Fibroblast of skin of left quadriceps (primary cell): ENCODE results near the gene SLC11A2.
"Not testable (repeated sequence)": the region's sequence is repeated elsewhere in the genome, so short reads cannot be mapped to it uniquely, and the experiment has no call there.

Experiments
- DNase-seq, 2 experiments: peaks; one replicate each; pipeline ENCODE4 v3.0.0-alpha.2; 2013; ENCODE audit warnings: low read depth in 2 of 2

SLC11A2 gene

DNA sequence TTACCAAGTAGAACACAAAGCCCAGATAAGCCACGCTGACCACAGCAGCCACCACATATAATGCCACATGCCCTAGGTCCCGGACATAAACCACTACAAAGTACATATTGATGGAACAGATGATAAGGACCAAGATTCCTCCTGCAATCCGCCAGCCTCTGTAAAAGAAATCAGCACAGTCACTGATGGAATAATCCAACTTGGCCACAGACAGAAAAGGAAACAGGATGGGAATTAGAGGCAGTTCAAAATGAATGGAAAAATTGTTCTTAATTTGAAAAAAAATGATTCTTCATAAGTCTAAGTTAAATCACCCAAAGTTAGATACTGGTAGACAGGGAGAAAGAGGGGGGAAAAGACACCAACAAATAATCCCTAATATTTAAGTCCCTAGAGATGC is 35.4 kb downstream of the SLC11A2 start:
- no peak for DNase-seq

DNA sequence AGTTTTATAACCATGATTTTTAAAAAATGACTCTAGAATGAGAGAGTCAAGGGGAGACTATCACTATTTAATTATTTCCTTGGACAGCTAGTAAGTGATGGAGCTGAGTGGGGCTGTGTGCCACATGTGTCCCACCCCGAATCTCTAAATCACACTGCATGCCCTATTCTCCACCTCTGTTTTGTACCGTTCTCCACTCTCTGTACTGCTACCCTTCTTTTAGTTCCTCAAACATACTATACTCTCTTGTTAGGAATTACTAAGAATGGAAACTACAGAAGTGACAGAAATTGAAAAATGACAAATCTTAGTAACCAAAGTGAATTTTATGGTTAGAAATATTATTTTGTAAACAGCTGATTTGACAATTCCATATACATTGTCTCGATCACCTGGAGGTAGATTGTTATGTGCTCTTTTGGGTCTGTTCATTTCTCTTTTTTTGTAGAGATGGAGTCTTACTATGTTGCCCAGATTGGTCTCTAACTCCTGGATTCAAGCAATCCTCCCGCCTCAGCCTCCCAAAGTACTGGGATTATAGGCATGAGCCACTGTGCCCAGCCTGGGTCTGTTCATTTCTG is 35.9 kb downstream of the SLC11A2 start:
- DNase-seq: no peak

DNA sequence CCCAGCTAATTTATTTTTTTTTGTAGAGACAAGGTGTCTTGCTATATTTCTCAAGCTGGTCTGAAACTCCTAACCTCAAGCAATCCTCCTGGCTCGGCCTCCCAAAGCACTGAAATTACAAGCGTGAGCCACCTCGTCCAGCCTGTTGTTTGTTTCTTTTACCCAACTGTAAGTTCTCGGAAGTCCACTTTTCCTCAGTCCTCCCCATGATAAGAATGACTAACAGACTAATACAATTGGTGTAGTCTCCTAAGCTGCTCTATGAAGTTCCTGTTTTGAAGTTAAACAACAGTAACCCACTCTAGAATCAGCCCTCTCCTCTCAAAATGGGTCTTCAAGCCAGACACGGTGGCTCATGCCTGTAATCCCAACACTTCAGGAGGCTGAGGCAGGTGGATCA is 37.3 kb downstream of the SLC11A2 start:
- no peak for DNase-seq

DNA sequence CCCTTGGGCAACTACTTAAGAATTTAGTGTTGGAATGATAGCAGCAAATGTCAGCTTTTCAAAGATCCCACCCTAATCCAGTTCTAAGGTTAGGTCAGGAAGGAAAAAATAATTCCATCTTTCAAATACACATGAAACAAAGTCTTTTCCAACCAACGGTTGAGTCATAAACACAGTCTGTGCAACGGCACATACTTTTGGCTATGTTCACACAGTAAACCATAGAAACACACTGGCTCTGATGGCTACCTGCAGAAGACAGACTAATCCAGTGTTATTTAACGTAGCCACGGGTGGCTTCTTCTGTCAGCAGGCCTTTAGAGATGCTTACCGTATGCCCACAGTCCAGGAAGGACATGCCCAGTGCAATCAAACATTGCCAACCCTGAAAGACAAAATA is 38.1 kb downstream of the SLC11A2 start:
- DNase-seq: no peak

DNA sequence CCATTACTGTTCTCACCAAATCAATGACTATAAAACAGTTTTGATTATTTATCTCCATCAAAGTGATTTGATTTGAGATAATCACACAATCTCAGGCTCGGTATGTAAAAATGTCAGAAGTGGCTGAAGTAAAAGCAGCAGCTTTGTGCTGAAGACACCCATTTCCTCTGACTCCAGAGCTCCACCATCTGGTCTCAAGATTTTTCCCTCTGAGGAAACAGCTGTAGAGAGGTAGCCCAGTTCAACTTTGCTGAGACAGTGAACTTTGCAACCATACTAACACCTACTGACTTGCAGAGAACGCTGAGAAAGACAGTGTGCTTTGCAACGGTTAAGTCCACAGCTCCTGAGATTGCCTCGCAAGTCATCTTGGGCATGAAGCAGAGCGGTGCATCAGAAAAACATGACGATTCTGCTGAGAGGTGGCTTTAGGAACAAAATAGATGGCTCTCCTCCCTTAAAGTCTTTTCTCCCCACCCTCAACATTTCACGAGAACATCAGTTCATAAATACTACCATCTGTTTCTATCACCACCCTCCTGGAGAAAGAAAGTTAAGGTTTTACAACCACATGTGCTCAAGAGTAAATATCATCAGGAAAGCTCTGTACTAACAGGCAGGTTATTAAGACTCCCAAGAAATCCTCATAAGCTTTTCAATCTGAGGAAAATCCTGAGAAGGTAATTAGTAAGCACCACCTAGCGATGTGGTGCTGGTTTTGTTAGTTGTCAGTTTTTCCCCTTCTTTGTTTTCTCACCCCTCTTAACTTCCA is 39.0 kb downstream of the SLC11A2 start:
- DNase-seq: peak; percentile 32 to 35

DNA sequence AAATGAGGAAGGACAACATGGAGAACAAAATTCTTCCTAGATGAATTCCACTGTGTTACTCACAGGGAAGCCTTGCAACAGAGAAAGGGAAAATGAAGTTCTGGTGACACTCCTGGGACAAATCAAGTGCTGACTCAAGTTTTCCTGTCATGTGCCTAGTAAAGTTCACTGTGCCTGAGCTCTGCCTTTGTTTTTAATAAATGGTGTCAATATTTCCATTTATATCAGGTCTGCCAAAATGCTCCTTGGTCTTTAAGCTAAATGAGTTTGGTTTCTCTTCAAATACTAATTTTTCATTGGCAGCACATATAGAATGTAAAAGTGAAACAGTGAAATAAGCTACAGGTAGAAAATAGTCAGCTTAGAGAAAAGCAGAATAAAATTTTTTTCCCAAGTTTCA is 40.9 kb downstream of the SLC11A2 start:
- DNase-seq: peak; percentile 21 to 29

DNA sequence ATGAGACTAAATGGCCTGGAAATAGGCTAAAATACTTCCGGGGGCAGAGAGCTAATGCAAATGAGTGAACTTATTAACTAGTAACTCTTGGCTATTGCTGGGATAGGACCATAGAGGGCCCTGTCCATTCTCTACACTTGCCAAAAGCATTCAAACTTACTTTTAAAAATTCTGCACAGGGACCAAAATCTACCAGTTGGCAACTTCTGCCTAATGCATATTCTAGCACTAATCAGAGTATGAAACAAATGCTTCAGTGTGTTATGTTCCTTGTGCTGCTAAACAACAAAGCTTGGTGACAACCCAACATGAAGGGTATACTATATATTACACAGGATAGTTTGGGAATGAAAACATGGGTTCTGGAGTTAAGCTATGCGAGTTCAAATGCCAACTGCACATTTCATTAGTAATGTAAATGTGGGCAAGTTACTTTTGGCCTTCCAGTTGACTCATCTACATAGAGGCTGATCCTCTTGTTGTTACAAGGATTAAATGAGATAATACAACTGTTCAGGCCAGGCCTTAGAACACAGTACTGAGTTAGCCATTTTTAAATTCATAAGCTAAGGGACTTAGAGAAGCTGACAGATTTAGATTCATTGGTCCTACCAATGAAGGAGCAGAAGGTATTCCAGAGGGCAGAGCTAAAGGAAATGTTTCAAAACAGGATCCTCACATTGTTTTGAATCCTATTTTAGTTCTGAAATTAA is 41.4 kb downstream of the SLC11A2 start:
- no peak for DNase-seq

DNA sequence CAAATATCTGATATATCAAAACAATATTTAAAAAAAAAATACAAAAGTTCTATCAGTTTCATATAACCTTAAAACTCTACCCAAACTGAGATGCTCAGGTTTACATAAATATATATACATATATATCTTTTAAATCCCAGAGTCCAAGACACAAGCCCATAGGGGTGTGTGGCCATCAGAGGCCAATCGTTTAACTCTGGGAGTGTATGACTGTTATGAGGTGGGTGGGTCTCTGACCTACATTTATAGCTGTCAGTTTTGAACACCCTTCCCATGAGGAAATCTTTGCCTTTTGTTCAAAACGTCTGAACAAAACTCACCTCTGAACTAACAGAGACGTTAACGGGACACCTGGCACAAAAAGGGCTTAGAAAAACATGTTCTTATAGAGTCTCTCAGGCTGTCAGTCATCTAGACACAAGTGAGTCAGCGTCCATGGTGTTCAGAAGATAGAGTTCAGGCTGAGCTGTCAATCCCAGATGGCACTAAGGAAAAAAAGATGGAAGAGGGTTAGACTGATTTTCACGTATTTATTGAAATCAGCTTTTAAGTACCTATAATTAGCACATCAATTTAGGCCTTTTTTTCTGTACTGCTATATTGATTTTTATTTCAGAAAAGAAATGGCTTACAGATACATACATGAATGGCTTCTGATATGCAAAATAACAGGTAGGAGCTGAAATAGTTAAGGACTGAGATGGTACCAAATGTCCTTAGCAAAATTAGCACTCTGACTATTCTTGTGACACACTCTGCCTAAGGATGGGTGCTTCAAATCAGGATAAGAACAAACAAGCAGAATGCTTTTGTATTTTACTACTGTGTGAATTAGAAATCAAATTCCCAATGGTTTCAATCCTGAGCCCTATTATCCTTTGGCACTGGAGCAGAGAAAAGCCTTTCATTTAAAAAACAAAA is 44.6 kb downstream of the SLC11A2 start:
- no peak for DNase-seq

DNA sequence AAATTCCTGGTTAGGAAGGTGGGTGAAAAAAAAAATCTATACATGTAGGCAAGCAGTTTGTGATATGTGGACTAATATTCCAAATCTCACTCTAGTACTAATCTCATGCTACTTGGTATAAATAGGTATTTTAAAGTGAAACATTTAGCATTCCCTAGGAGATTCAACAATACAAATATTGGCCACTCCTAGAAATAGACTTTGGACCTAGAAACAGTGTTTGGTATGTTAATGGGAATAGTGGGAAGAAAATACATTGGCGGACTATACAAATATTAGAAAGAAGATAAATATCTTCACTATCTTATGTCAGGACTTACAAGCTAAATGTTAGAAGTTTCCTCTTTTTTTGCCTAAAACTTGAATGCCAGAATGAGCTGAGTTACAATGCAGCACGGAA is 45.6 kb downstream of the SLC11A2 start:
- DNase-seq: no peak

DNA sequence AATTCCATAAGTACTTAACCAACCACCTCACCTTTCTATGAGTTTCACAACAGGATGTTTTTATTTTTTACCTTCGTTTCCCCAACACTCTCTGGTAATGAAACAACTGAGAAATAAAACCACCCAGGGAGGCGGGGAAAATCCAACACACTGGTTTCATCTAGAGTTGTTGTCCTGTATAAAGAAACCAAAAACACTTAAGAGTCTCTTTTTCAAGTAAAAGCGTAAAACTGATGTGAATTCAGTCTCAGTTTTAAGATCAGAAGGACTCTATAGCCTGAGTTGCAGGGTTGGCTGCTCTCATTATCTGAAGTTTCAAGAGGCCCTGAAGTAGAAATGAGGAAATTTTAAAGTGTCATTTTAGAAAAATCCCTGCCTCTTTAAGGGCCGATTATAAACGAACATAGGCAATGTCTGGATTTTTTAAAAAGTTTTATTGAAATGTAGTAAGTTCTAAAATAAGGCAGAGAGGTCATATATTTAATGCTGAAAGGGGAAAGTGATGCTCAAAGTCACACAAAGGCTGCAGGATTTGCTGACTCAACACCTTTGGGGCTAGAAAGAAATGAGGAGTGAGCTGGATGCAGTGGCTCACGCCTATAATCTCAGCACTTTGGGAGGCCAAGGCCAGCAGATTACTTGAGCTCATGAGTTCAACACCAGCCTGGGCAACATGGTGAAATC is 46.7 kb downstream of the SLC11A2 start:
- no peak for DNase-seq

DNA sequence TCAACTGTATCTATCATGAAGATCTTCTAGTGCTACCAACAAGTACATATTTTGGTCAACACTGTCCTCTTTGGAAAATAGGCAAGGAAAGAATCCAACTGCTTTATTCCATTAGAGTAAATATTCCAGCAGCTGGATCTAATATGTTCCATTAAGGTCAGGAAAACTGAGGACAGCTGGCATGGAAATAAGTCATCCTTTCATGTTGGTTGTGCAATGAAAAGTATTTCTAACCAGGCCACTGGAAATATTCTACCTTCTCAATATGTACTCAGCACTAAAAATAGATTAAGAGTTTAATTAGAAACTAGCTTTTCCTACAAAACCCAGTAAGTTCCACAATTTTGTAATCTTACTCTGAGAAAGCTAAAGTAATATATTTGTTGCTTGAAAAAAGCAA is 54.2 kb downstream of the SLC11A2 start:
- DNase-seq: peak; percentile 28

DNA sequence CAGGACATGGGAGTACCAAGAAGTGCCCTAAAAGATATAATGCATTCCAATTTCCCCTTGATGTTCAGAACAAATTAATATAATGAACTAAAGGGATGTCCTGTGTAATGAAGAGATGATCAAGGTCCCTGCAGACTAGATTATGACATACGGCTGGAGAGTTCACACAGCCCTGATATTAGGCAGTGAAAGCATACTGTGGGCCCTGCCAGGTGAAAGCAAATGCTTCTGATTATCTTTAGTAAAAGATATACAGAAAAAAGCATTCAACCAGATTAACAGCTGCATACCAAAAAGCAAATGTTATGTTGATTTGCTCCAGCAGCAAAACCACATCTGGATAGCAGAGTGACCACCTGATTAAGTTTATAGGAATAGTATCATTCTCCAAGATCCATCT is 61.8 kb downstream of the SLC11A2 start:
- DNase-seq: no peak

DNA sequence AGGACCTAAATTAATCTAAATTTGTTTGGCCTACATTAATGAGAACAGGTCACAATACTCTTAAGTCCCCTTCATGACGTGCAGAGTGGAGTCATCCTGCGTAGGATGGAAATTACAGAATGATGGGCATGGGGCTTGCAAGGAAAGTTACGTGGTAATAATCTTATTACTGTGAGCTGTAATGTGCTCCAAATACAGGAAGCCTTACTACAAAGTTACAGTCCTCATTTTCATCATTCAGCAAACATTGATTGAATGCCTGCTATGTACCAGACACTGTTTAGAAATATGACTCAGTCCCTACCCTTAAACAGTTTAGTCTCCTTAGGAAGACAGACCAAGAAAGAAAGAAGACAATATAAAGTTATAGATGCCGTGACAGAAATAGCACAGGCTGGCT is 64.5 kb downstream of the SLC11A2 start:
- no peak for DNase-seq

DNA sequence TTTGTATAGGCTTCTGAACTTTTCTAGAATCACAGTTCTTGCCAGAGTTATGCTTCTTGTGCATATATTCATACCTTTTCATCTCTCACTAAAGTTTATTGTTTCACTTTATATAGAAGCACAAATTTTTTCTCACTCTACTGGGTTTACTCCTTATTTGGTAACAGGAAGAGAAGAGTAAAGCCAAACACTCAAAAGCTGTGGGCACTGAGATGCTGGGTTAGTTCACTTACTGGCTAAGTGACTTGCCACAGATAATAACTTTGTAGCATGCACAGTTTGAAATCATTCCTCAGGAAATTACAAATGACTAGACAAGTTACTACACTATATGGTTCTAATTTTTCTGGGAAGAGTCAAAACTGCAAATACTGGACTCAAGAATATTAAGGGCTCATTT is 66.1 kb downstream of the SLC11A2 start:
- no peak for DNase-seq

DNA sequence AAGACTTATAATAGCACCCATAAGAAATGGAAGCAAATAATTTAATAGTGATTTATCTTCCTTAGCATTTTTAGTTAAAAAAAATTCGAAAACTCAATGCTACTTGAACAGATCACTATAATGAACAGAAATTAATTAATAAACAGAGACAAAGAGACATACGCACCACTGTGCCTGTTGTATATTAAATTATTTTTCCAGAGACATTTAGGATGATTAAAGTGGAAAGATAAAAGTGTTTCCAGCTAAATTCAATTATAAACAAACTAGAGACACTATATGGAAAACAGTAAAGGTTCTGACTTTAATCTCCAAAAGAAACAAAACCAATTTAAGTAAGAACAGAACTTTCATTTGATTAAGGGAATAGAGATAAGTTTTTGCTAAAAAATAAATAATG is 70.5 kb downstream of the SLC11A2 start:
- no peak for DNase-seq

DNA sequence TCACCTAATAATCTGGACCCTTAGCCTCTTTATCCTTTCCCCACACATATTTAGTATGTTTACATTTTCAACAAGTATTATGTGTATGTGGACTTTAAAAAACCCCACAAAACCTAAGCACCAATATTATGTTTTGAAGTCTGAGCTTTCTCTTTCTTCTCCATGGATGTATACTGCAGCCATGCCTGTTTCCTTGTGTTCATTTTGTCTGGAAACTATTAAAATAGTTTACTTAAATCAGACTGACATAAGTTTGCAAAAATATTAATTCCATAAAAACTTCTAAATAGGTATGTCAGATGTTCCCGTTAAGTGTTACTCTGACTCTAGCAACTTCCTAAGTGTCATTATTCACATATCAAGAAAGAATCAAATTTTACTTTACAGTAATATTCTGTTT is 70.9 kb downstream of the SLC11A2 start:
- DNase-seq: no peak

DNA sequence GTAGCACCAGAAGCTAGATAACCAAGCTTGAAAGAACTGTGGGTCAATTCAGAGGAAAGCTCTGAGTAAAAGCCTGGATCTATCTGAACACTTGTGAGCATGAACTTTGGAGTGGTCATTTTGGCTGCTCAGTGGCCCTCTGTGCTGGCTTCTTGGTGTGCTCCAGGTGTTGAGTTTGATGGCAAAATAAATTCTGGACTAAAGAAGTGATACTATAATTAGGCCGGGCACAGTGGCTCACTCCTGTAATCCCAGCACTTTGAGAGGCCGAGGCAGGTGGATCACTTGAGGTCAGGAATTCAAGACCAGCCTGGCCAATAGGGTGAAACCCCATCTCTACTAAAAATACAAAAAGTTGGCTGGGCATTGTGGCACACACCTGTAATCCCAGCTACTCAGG is 71.4 kb downstream of the SLC11A2 start:
- DNase-seq: not testable (repeated sequence)

DNA sequence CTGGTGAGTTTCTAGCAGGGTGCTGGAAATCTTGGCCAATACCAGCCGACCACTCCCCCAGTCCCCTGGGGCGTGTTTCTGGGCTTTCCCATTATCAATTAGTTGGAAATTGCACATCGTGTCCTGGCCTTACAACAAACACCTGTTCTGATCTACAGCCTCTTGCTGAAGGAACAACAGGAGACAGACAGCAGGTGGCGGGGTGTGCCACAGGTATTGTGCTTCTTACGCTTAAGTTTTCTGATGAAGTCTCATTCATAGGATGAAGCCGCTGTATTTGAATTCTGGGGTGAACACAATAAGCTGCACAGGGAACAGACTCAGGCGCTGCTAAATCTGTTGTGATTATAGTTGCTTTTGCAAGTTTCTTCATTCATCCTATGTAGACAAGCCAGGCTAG is 73.1 kb downstream of the SLC11A2 start:
- no peak for DNase-seq

DNA sequence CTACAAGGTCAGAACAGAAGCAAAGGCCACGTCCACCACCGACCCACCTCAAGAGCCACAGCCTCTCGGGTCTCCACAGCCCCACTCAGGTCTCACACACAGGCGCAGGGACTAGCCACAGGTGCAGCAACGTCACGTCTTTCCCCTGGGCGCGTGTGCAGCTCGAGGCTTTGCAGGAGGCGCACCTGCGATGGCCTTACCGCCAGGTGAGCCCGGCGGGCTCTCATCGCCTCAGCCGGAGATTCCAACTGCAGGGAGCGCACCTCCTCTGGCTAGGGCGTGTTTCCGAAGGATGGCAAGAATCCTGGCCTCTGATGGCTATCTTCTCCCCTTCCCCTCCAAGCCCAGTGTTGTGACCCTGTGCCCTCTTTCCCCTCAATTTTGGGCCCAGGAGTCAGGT is 73.7 kb downstream of the SLC11A2 start, which contains the start of gene HIGD1C:
Gene HIGD1C (plus strand): TSS at position 35 of the 400 bp plus-strand sequence. CDS start 1,455 bp downstream, outside the sequence.
- DNase-seq: no peak

DNA sequence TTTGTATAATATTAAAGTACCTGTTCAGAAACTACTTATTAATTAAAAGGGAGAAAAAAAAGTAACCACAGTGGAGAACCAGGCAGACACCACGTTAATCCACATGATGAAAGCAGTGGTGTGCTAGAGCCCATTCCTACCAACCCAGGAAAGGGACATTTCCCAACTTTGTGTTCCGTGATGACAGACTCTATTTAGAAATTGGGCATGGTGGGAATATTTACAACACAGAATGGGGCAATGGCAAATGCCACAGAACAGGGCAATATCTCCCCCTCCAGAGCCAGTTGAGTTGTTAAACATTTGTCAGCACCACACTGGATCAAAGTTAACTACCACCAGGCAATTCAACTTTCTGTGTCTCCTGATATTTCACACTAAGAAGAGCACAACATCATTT is 75.1 kb downstream of the SLC11A2 start:
- DNase-seq: no peak

DNA sequence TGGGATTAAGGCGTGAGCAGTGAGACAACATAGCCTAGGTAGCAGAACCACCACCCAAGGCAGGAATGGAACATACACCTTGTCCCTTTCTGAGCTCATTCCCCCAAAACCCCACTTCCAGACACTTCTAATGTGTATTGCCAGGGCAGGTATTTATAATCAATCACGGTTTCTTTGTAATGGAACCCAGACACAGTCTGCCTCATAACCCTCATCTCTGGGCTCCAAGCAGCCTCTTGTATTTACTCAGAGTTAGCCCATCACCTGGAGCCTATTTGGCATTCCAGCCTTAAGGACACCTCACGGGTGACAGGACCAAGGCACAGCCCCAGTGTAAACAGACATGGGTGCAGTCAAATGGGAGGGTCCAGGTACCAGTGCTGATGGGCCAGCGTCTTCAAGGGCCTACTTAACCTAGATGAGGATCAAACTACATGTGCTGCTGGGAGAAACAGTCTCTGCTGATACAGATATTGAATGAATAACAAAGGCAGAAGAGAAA is 76.3 kb downstream of the SLC11A2 start:
- no peak for DNase-seq
